IPS-20b (cell line): ENCODE results near the gene CCL28.

Experiments
- H3K27ac ChIP-seq: one replicate; pipeline ENCODE4 v1.5.1; 2013; ENCODE audit warnings: low read length
- H3K27me3 ChIP-seq: 2 replicates; pipeline ENCODE4 v1.6.1; 2013; ENCODE audit warnings: mild to moderate bottlenecking, low read length, inconsistent platforms; ENCODE audit not compliant: insufficient read depth
- H3K36me3 ChIP-seq: 2 replicates; pipeline ENCODE4 v1.6.1; 2013; ENCODE audit warnings: low read depth, mild to moderate bottlenecking, inconsistent platforms, low read length, moderate library complexity; ENCODE audit not compliant: insufficient read depth
- H3K4me1 ChIP-seq: 2 replicates; pipeline ENCODE4 v1.6.1; 2013; ENCODE audit warnings: mild to moderate bottlenecking, control low read depth, inconsistent platforms, low read length, moderate library complexity; ENCODE audit not compliant: insufficient read depth
- H3K4me3 ChIP-seq: 2 replicates; pipeline ENCODE4 v1.5.1; 2013; ENCODE audit warnings: mild to moderate bottlenecking, low read length, inconsistent platforms
- H3K9ac ChIP-seq: 2 replicates; pipeline ENCODE4 v1.6.1; 2013; ENCODE audit warnings: low read depth, mild to moderate bottlenecking, inconsistent platforms, low read length, moderate library complexity
- H3K9me3 ChIP-seq: 2 replicates; pipeline ENCODE4 v1.6.1; 2013; ENCODE audit warnings: mild to moderate bottlenecking, low read depth, low read length, inconsistent platforms; ENCODE audit not compliant: insufficient read depth

CCL28 gene

GRCh38 chr5:43353668-43354067 is 58.5 kb downstream of the CCL28 start:
- Histone ChIP-seq H3K27ac (no peak overlapping the region), H3K9me3 (peaks cover under 1% of the 10 kb centered on the region; the same call in 1 of the 2 replicates)

GRCh38 chr5:43352915-43353314 is 59.3 kb downstream of the CCL28 start:
- no peaks in the 10 kb centered on the region for H3K4me1 ChIP-seq
- H3K36me3 ChIP-seq, result no peaks in the 10 kb centered on the region
- no peaks in the 10 kb centered on the region for H3K9me3 ChIP-seq
- no peak overlapping the region for H3K9ac ChIP-seq
- H3K27me3 ChIP-seq, result no peaks in the 10 kb centered on the region
- no peak overlapping the region for H3K27ac ChIP-seq
- H3K4me3 ChIP-seq, result no peak overlapping the region

More at GRCh38 chr5:43353668-43354067, 58.5 kb downstream of the CCL28 start:
- H3K4me1 ChIP-seq, result no peaks in the 10 kb centered on the region
- no peak overlapping the region for H3K4me3 ChIP-seq
- no peaks in the 10 kb centered on the region for H3K27me3 ChIP-seq
- no peak overlapping the region for H3K9ac ChIP-seq
- H3K36me3 ChIP-seq, result no peaks in the 10 kb centered on the region

GRCh38 chr5:43352131-43352530 is 60.1 kb downstream of the CCL28 start:
- no peaks in the 10 kb centered on the region for H3K9me3 ChIP-seq
- H3K36me3 ChIP-seq, result no peaks in the 10 kb centered on the region
- H3K4me3 ChIP-seq, result no peak overlapping the region
- H3K4me1 ChIP-seq, result no peaks in the 10 kb centered on the region
- H3K9ac ChIP-seq, result no peak overlapping the region
- H3K27ac ChIP-seq, result no peak overlapping the region
- H3K27me3 ChIP-seq, result no peaks in the 10 kb centered on the region

- H3K4me1 ChIP-seq, result no peaks in the 10 kb centered on the region
- no peaks in the 10 kb centered on the region for H3K36me3 ChIP-seq
- no peak overlapping the region for H3K27ac ChIP-seq
- H3K9ac ChIP-seq, result no peak overlapping the region
- H3K4me3 ChIP-seq, result no peak overlapping the region
- no peaks in the 10 kb centered on the region for H3K27me3 ChIP-seq
- H3K9me3 ChIP-seq, result no peaks in the 10 kb centered on the region
Measured at GRCh38 chr5:43348861-43349363, 63.3 kb downstream of the CCL28 start.

- H3K4me1 ChIP-seq, result no peaks in the 10 kb centered on the region
- no peaks in the 10 kb centered on the region for H3K9me3 ChIP-seq
- H3K27ac ChIP-seq, result no peak overlapping the region
- H3K27me3 ChIP-seq, result no peaks in the 10 kb centered on the region
- H3K4me3 ChIP-seq, result no peak overlapping the region
- H3K9ac ChIP-seq, result no peak overlapping the region
- no peaks in the 10 kb centered on the region for H3K36me3 ChIP-seq
Measured at GRCh38 chr5:43348207-43348606, 64.0 kb downstream of the CCL28 start.

GRCh38 chr5:43338862-43339261 is 73.3 kb downstream of the CCL28 start:
- peaks cover 41% of the 10 kb centered on the region for H3K9me3 ChIP-seq
- no peak overlapping the region for H3K4me3 ChIP-seq
- no peaks in the 10 kb centered on the region for H3K27me3 ChIP-seq
- no peak overlapping the region for H3K9ac ChIP-seq
- H3K36me3 ChIP-seq, result no peaks in the 10 kb centered on the region
- H3K27ac ChIP-seq, result no peak overlapping the region
- H3K4me1 ChIP-seq, result no peaks in the 10 kb centered on the region

- Histone ChIP-seq H3K36me3 (no peaks in the 10 kb centered on the region), H3K9me3 (peaks cover 41% of the 10 kb centered on the region), H3K4me1 (no peaks in the 10 kb centered on the region), H3K9ac (no peak overlapping the region), H3K27ac (no peak overlapping the region), H3K4me3 (no peak overlapping the region), H3K27me3 (no peaks in the 10 kb centered on the region)
Measured at GRCh38 chr5:43336159-43336558, 76.0 kb downstream of the CCL28 start.

- Histone ChIP-seq H3K27me3 (no peaks in the 10 kb centered on the region), H3K36me3 (no peaks in the 10 kb centered on the region), H3K27ac (no peak overlapping the region), H3K9me3 (peaks cover 36% of the 10 kb centered on the region), H3K4me3 (no peak overlapping the region), H3K4me1 (no peaks in the 10 kb centered on the region), H3K9ac (no peak overlapping the region)
Measured at GRCh38 chr5:43335681-43336080, 76.5 kb downstream of the CCL28 start.

GRCh38 chr5:43332401-43332800 is 79.8 kb downstream of the CCL28 start:
- no peak overlapping the region for H3K27ac ChIP-seq
- no peaks in the 10 kb centered on the region for H3K36me3 ChIP-seq
- peaks cover 23% of the 10 kb centered on the region for H3K9me3 ChIP-seq
- no peak overlapping the region for H3K4me3 ChIP-seq
- no peaks in the 10 kb centered on the region for H3K4me1 ChIP-seq
- no peaks in the 10 kb centered on the region for H3K27me3 ChIP-seq
- H3K9ac ChIP-seq, result no peak overlapping the region
